GM21526 (cell line): ENCODE measurements around the gene DLG3.

Experiments
- ATAC-seq: cut with Tn5 transposase; IDR thresholded peaks from one replicate; pipeline ENCODE4 v1.9.1; 2021; ENCODE audit warnings: moderate library complexity; ENCODE audit not compliant: unreplicated experiment, low FRiP score

The DLG3 gene

DNA sequence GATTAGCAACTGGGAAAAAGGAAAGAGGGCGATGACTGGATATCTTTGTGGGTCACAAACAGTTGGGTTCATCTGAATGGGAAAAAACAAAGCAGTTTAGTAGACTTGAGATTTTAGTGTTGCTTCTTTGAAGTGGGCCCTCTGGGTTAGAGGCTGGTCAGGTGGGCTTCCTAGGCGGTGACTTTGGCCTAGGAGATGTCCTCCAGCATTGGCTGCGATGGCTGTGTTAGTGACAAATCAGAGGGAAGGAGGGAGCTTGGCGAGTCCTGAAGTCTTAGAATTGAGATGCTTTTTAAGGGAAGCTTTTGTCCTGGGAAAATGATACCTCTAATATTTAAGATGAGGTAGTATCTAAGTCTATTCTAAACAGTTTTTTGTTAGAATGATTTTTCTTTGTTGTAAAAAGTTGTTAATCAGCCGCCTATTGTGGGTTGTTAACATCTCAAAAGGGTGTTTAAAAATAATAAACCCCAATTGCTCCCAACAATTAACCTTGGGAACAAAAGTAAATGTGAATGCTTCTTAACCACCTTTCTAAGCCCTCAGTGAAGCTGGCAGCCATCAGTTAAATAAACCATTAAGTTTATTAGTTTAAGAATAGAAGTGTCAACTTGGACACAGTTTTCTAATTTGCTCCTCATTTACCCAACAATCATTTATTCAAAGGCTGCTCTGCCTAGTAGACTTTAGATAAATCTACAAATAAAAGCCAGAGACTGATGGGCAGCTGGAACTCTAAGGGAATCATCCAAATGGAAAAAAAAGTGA lies 31.7 kb downstream of the DLG3 start:
- ATAC-seq, result no peak

- no peak for ATAC-seq
Observed at GRCh38 chrX:70476934-70477733, 32.5 kb downstream of the DLG3 start.

- no peak for ATAC-seq
Observed at GRCh38 chrX:70477734-70478075, 33.1 kb downstream of the DLG3 start.

DNA sequence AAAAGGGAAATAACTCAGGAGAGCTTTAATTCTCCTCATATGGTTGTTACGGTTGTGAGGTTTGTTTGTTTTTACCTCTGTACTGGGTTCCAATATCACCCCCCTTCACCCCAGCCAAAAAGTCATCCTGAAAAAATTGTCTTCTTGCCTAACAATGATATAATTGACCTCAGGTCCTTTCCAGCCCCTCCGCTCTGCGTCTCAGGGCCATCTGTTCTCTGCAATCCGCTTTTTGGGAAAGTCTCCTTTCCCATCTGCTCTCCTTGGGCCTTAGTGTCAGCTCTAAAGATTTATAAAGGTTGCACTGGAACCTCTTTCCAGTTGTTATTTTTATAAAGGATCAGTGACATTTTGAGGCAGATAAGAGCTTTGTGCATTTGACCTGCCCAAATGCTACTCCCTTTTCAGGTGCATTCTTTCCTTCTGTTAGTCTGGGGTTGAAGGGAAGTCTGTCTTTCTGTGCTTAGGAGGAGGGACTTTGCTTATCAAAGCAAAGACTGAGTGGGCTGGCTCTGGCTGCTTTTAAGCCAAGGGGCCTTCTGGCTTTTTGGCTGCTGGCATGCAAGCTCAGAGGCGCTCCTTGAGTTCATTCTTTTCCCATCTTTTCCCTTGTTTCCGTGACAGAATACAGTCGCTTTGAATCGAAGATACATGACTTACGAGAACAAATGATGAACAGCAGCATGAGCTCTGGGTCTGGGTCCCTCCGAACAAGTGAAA lies 34.1 kb downstream of the DLG3 start:
- ATAC-seq, result no peak

- no peak for ATAC-seq
Observed at GRCh38 chrX:70479247-70479921, 34.7 kb downstream of the DLG3 start.

- no peak for ATAC-seq
Observed at GRCh38 chrX:70479922-70480659, 35.5 kb downstream of the DLG3 start.

DNA sequence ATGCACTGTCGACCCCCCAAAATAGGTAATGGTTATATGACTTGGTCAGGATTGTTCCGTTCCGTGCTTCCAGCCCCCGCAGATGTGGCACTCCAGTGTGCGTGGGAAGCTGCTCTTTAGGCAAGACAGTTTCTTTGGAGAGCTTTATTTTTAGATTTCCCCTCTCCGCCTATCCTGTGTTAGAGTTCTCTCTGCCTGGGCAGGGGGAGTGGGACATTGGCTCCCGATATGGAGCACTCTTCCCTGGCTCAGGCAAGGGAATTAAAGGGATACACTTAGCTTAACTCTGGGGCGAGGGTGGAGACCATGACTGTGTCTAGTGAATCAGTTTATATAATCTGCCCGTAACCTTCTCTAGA lies 36.0 kb downstream of the DLG3 start:
- no peak for ATAC-seq

DNA sequence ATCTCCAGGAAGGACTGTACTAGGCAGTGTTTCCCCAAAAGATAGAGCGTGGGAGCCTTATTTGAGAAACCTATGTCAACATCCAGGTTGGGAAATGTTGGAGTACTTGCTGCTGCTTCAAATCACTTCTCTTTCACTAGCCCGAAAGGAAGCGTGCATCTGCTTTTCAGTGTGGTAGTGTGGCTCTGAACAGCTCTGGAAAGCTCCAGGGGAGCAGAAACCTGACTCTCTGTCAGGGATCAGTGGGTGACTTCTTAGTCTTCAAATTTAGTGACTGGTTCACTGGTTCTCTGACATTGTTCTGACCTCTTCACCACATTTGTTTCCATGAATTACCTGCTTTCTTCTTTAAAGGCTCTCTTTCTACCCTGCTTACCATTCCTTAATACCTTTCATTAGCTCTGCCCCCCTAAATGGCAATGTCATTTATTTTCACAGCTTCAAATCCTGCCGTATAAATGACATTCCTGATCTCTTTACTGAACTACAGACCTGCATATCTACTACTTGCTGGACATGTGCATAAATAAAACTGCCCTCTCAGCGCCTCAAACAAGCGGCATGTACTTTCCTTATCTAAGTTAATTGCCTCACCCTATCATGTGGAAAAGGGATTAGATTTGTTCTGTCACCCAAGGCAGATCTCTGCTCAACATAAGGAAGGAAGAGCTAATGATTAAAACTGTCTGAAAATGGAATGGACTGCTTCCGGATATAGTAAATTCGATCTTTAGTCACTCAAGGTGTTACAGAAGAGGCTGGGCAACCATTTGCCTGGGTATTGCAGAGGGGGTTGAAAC lies 37.0 kb downstream of the DLG3 start:
- no peak for ATAC-seq

DNA sequence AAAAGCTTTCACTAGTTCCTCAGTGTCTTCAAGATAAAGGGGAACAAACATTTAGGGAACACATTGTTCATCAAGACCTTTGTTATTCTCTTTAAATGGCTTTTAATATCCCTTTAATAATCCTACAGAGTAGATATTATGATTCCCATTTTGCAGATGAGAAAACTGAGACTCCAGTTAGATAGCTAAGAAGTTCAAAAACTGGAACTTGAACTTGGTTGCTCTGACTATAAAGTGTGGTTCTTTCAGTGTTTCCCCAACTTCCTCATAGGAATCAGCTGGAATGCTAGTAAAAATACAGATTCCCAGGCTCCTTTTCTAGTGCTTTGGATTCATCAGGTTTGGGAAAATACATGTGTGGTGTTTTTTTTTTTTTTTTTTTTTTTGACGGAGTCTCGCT lies 37.7 kb downstream of the DLG3 start:
- ATAC-seq, result no peak

DNA sequence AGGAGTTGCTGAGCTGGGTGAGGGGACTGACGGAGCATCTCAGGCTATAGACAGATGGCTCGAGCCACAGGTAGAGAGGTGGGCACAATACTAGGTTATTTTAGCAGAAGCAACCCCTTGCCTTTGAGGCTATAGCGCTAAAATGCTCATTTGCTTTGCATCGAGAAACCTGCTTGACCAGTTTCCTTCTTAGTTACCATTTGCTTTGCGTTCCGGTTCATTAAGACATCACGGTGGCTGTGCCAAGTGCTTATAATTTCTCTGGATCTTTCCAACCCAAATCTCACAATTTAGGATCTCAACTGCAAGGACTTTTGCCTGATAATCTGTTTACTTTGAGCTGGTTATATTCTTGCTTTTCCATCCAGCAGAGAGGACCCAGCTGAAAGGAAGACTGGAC lies 40.8 kb downstream of the DLG3 start:
- no peak for ATAC-seq

DNA sequence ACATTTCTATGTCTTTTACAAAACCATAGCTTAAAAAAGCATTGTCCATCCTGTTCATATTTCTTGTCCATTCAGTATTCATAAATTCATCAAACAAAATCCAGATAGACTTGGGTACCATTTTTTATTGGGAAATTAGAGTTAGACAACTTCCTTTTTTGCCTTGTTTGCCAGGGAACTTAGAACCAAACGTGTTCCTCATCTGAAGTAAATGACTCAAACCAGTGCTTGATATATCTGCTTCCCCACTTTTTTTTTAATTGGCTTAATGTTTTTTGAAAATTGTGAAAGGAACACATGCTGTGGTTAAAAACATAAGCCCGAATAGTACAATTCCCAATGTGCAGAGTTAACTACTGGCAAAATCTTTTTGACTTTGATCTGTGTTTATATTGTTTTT lies 44.2 kb downstream of the DLG3 start:
- no peak for ATAC-seq

DNA sequence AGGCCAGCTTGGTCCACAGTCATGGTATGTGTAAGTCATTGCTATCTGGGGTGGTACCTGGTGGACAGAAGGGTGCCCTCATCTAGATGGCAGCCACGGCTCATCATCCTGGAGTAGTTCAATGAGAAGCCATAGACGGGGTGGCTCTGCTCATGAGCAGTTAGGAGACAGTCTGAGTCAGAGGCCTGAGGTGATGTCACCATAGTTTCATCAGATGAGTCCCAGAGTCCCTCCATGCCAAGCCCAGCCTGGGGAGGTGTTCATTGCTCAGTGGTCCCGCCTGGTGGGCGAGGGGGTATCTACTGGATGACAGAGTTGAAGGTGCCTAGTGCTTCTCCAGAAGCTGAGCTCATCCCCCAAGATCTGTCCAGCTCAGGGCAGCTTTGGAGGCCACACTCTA lies 49.8 kb downstream of the DLG3 start:
- no peak for ATAC-seq

DNA sequence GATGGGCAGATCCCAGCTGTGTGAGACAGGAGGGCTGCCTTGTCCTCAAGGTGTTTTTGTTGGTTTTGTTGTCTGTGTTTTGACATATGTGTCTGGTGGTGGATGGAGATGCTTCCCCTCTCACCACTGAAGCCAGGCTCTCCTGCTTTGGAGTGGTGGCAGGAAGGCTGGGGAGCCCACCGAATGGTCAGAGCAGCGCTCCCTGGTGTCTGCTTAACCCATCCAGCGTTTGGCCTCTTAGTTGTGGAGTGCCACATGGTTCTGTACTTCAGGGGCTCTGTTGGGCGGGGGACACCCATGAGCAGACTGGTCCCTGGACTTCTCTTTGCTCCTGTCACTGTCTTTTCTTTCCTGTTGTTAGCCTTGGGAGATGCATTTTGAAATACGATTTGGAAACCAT lies 51.9 kb downstream of the DLG3 start:
- no peak for ATAC-seq

DNA sequence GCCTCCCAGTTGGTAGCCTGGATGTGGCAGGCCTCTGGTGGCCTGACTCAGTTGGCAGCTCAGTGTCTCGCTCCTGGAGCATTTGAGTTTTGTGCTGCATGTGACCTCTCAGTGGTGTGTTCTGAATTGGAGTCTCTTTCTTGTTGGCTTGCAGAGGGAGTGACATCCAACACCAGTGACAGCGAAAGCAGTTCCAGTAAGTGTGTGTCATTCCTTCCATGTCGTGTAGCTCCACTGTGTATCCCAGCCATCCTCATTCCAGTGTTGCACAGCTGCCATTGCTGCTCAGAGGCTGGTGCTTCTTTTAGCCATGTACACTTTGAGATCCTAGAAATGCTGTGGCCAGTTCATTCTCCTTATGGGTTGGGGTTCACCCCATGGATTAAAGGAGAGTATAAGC lies 52.4 kb downstream of the DLG3 start:
- ATAC-seq, result no peak

DNA sequence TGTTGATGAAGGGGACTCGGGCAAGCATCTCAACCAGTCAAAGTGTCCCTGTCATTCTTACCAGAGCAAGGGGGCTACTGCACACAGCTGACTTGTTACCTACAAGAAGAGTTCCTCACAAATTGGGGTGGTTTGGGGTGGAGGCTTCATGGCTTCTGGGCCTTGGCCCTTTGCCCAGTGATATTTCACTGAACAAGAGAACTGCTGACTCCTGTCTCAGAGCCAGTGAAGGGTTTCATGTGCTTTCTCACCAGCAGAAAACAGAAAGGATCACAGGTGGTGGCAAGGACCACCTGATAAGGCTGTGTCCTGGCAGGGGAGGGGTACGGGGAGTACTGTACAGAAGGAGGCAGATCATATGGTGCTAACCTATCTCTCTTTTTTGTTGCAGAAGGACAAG lies 53.5 kb downstream of the DLG3 start:
- ATAC-seq, result no peak

- no peak for ATAC-seq
Observed at GRCh38 chrX:70500826-70501225, 56.2 kb downstream of the DLG3 start.

DNA sequence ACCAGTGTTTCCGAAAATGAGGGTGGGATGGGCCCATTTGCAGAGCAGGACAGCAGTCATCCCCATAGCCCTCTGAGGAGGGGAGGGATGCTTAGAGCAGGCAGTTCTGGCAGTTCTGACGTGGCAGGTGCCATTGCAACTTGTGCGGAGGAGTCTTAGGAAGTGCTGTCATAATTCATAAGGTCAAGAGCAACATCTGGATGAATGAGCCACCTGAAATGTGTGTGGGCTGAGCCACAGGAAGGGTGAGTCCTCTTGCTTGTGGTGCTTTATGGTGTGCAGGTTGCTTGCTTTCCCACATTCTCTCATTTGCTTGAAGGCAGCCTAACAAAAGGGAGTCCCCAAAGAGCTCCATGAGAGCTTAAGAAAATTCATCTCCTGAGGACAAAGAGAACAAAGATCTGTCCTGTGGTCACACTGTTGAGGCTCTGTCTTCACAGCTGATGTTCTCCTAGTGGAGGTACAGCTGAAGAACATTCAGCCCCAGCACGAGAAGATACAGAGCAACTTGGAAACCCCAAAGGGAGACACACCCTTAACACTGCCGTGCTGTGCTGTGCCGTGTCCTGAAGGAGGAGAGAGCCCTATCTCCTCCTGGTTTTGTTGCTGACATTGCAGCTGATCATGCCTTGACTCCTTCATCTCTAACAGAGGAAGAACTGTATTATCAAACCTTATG lies 60.3 kb downstream of the DLG3 start:
- ATAC-seq, result no peak

DNA sequence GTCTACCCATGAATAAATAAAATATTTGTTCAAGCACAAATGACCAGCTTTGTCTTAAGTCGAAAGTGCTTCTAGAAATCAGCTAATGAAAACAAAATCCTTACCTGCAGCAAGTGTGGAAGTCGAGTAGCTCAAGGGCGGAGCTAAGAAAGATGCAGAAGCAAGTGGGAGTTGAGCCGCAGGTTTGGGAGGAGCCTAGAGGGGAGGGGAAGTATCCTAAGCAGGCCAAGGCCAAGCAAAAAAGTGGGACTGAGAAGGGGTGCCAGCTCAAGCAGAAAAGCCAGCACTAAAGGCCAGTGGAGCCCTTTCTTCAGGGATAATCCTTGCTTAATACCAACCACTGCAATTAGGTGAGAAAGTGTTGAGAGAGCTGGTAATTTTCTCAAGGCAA lies 60.8 kb downstream of the DLG3 start:
- ATAC-seq, result no peak

GRCh38 chrX:70508296-70508911 lies 63.8 kb downstream of the DLG3 start:
- ATAC-seq, result no peak
